Mesenchymal stem cell (in vitro differentiated cells and primary cell): Measurements from ENCODE around the gene EXOSC1. TPM values are rescaled to one million over a fixed set of nuclear protein-coding genes. Genes with fewer than 3 reads are reported as not detected.
A peak's percentile ranks its signal among the peaks of the same experiment; 100 is the strongest.

Experiments
- DNase-seq: peaks from one replicate; pipeline ENCODE4 v3.0.0-alpha.2; 2013
- H2AFZ ChIP-seq: one replicate; pipeline ENCODE4 v1.6.1; 2013; ENCODE audit warnings: low read depth, mild to moderate bottlenecking, control low read depth, inconsistent platforms, low read length, moderate library complexity
- H2AK5ac ChIP-seq: 2 replicates; pipeline ENCODE4 v1.6.1; 2013; ENCODE audit warnings: low read length, moderate library complexity, mild to moderate bottlenecking, inconsistent platforms; ENCODE audit not compliant: severe bottlenecking
- H2BK120ac ChIP-seq: one replicate; pipeline ENCODE4 v1.6.1; 2013; ENCODE audit warnings: low read depth, mild to moderate bottlenecking, inconsistent platforms, low read length, moderate library complexity
- H2BK12ac ChIP-seq, 2 experiments: one replicate each; pipeline ENCODE4 v1.6.1; 2013; ENCODE audit warnings: inconsistent platforms in 2 of 2, low read length in 2 of 2, mild to moderate bottlenecking in 2 of 2, moderate library complexity in 2 of 2, control low read depth in 1 of 2
- H2BK15ac ChIP-seq: one replicate; pipeline ENCODE4 v1.6.1; 2013; ENCODE audit warnings: mild to moderate bottlenecking, low read depth, inconsistent platforms; ENCODE audit not compliant: poor library complexity, severe bottlenecking
- H2BK5ac ChIP-seq: 2 replicates; pipeline ENCODE4 v1.6.1; 2013; ENCODE audit warnings: low read depth, mild to moderate bottlenecking, low read length, control low read depth, inconsistent platforms; ENCODE audit not compliant: poor library complexity, severe bottlenecking
- H3K14ac ChIP-seq, 2 experiments: one replicate each; pipeline ENCODE4 v1.6.1; 2013; ENCODE audit warnings: inconsistent platforms in 2 of 2, low read length in 2 of 2, control low read depth in 1 of 2, mild to moderate bottlenecking in 1 of 2, moderate library complexity in 1 of 2
- H3K18ac ChIP-seq, 2 experiments: one replicate each; pipeline ENCODE4 v1.6.1; 2013; ENCODE audit warnings: inconsistent platforms in 2 of 2, low read length in 2 of 2, control low read depth in 1 of 2, low read depth in 1 of 2, mild to moderate bottlenecking in 1 of 2
- H3K23ac ChIP-seq, 2 experiments: one replicate each; pipeline ENCODE4 v1.6.1; 2013; ENCODE audit warnings: inconsistent platforms in 2 of 2, low read length in 2 of 2, mild to moderate bottlenecking in 2 of 2, moderate library complexity in 2 of 2, control low read depth in 1 of 2
- H3K27ac ChIP-seq: 2 replicates; pipeline ENCODE4 v1.5.1; 2013; ENCODE audit warnings: mild to moderate bottlenecking, moderate library complexity, low read length, control low read depth, inconsistent platforms; ENCODE audit not compliant: poor library complexity, severe bottlenecking
- H3K27me3 ChIP-seq, 2 experiments: 2 replicates each; pipeline versions ENCODE4 v1.6.1 to v1.7.0; 2013; ENCODE audit warnings: low read length in 2 of 2, mild to moderate bottlenecking in 2 of 2, moderate library complexity in 2 of 2, control low read depth in 1 of 2, inconsistent platforms in 1 of 2; ENCODE audit not compliant: control insufficient read depth in 1 of 2, insufficient read depth in 1 of 2
- H3K36me3 ChIP-seq, 2 experiments: 2 replicates each; pipeline versions ENCODE4 v1.6.1 to v1.7.0; 2013; ENCODE audit warnings: low read length in 2 of 2, control low read depth in 1 of 2, inconsistent platforms in 1 of 2, low read depth in 1 of 2, mild to moderate bottlenecking in 1 of 2; ENCODE audit not compliant: insufficient read depth in 2 of 2, control insufficient read depth in 1 of 2
- H3K4ac ChIP-seq, 2 experiments: one replicate each; pipeline ENCODE4 v1.6.1; 2013; ENCODE audit warnings: inconsistent platforms in 2 of 2, low read length in 2 of 2, mild to moderate bottlenecking in 2 of 2, moderate library complexity in 2 of 2, control low read depth in 1 of 2, low read depth in 1 of 2
- H3K4me1 ChIP-seq: 2 replicates; pipeline ENCODE4 v1.6.1; 2013; ENCODE audit warnings: low read depth, low read length, control low read depth; ENCODE audit not compliant: control insufficient read depth, insufficient read depth
- H3K4me2 ChIP-seq: 2 replicates; pipeline ENCODE4 v1.6.1; 2013; ENCODE audit warnings: low read length, mild to moderate bottlenecking, inconsistent platforms; ENCODE audit not compliant: poor library complexity, severe bottlenecking
- H3K4me3 ChIP-seq, 2 experiments: 2 replicates each; pipeline versions ENCODE4 v1.5.1 to v1.7.0; 2013; ENCODE audit warnings: low read length in 2 of 2, mild to moderate bottlenecking in 2 of 2, control low read depth in 1 of 2, low read depth in 1 of 2; ENCODE audit not compliant: insufficient read depth in 1 of 2
- H3K79me1 ChIP-seq: replicated peaks from 2 replicates; pipeline ENCODE4 v1.6.1; 2013; ENCODE audit warnings: mild to moderate bottlenecking, control low read depth, low read length, inconsistent platforms; ENCODE audit not compliant: poor library complexity, severe bottlenecking
- H3K9ac ChIP-seq: 2 replicates; pipeline ENCODE4 v1.7.0; 2013; ENCODE audit warnings: mild to moderate bottlenecking, low read length, moderate library complexity
- H3K9me3 ChIP-seq: 2 replicates; pipeline ENCODE4 v1.7.0; 2013; ENCODE audit warnings: mild to moderate bottlenecking, low read length; ENCODE audit not compliant: control insufficient read depth
- H4K8ac ChIP-seq: one replicate; pipeline ENCODE4 v1.6.1; 2013; ENCODE audit warnings: inconsistent platforms, mild to moderate bottlenecking, low read length, moderate library complexity
- H4K91ac ChIP-seq: one replicate; pipeline ENCODE4 v1.6.1; 2013; ENCODE audit warnings: mild to moderate bottlenecking, low read length, inconsistent platforms
- WGBS: methylation state at CpG from one replicate; pipeline ENCODE4 v1.1.7; 2013; ENCODE audit warnings: mixed read lengths; 5-methylcytosine and 5-hydroxymethylcytosine counted together
- polyA plus RNA-seq, 2 experiments: library from polyadenylated mRNA; stranded (reverse); fragments of 200-250 nt; gene quantifications; one replicate each; pipeline ENCODE4 v1.2.3, GENCODE V29; 2013

EXOSC1 gene
- 60.5 TPM for polyA plus RNA-seq (2013, experiment 1 of 2)
- 56.7 TPM for polyA plus RNA-seq (2013, experiment 2 of 2)

DNA sequence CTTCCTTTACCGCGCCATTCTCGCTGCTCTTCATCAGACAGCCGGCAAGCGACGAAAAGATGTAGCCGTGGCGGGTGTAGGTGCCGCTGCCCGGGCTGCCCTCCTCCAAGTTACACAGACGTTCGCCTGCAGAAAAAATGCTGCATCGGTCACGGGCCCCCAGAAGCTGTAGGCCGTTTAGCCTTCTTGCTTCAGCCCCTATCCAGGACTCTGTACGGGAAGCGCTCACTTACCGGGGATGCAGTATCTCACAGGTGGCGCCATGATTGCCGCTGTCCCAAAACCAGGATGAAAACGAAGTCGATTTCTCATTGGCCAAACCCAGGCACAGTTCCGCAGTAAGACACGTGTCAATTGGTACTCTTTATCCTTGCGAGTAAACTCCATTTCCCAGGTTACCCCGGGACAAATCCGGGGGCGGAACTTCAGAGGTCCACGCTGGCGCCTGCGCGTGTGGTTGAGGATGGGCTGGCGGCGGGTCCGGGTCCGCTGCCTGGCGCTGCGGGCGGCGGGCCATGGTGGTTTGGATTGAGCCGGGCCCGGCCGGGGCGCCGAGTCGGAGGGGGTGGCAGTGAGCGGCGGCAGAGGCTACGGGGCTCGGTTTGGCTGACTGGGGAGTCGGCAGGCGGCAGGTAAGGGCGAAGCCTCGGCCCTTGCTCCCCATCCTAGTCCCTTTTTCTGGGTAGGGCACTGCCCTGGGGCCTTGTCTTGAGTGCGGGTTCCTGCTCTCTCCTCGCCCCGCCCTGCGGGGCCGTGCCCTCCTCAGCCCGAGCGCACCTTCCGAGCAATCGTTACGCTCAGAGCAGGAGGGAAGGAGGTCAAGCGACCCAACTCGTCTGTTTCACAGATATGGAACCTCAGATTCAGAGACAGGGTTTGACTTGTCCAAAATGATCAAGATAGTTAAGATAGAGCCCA is at the start of gene EXOSC1, which contains the start of gene ZDHHC16:
TSS of gene EXOSC1 (minus strand) at position 285 of the 918 bp plus-strand sequence. CDS start at position 264, 21 bp downstream.
TSS of gene ZDHHC16 (plus strand) at position 454 of the 918 bp plus-strand sequence. CDS start 5,501 bp downstream, outside the sequence.
- Histone ChIP-seq H3K9me3 (no peaks in the 10 kb centered on the region), H3K4me2 (peak within 1 kb of the TSS; percentile 69), H3K27me3 (no peaks in the 10 kb centered on the region), H2BK15ac (peak within 1 kb of the TSS; percentile 84), H3K4ac (peak within 1 kb of the TSS in 1 of 2 experiments; percentile 95), H4K91ac (peak within 1 kb of the TSS; percentile 84), H3K27ac (peak within 1 kb of the TSS; percentile 64), H2AFZ (peak within 1 kb of the TSS; percentile 95), H3K4me3 (peak within 1 kb of the TSS; percentile 90 to 96), H2BK120ac (peak within 1 kb of the TSS; percentile 36), H2BK5ac (no peak within 1 kb of the TSS), H3K18ac (peak within 1 kb of the TSS; percentile 86 to 95), H2BK12ac (peak within 1 kb of the TSS in 1 of 2 experiments; percentile 3), H3K79me1 (peaks cover 23% of the 10 kb centered on the region), H4K8ac (peak within 1 kb of the TSS; percentile 77), H3K23ac (peak within 1 kb of the TSS in 1 of 2 experiments; percentile 98), H3K36me3 (peaks cover 14 to 34% of the 10 kb centered on the region in 2 experiments), H3K9ac (peak within 1 kb of the TSS; percentile 91), H3K4me1 (peaks cover 9% of the 10 kb centered on the region), H3K14ac (peak within 1 kb of the TSS in 1 of 2 experiments; percentile 97), H2AK5ac (peak within 1 kb of the TSS; percentile 45)
- DNase-seq: peak; percentile 97
- under 1% methylated on average over 54 of the region's 66 CpGs for WGBS

DNA sequence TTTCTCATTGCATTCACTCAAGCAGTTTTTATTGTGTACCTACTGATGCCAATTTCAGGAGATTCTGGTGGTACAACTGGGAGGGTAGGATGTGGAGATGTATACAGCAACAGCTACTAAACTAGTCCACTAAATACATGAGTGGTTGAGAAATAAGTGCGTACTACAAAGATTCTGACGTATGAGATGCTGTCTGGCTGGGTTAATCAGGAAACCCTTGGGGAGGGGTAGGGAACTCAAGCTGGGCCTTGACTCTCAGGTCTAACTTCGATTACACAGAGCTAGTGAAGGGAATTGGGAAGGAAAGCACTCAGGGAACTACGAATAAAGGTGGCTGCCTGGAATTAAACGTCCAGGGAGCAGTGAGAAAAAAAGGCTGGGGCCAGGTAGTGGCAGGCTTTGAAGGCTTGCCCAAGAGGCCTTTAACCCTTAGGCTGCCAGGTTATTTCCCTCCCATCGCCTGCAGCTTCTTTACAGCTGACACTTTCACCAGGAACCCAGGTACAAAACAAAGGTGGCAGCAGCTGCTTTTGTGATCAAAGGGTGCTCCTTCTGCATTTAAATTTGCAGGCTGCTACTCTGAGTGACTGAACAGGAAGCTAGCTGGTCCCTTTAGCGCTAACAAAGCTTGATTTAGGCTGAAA is 49.2 kb upstream of the EXOSC1 start:
- H3K4ac ChIP-seq: no peak overlapping the region
- no peak overlapping the region for H3K27ac ChIP-seq
- 54% methylated on average over 7 of the region's 7 CpGs for WGBS
- H3K4me2 ChIP-seq: no peak overlapping the region
- H2BK5ac ChIP-seq: no peak overlapping the region
- no peak overlapping the region for H2BK12ac ChIP-seq
- no peak overlapping the region for H2AK5ac ChIP-seq
- H2BK15ac ChIP-seq: no peak overlapping the region
- no peak overlapping the region for H3K14ac ChIP-seq
- no peak overlapping the region for H3K4me3 ChIP-seq
- H3K79me1 ChIP-seq: no peaks in the 10 kb centered on the region
- peaks cover 24% of the 10 kb centered on the region for H3K4me1 ChIP-seq
- no peak overlapping the region for H3K23ac ChIP-seq
- H4K91ac ChIP-seq: no peak overlapping the region
- peak overlapping the region; percentile 55 for H3K9ac ChIP-seq
- no peak overlapping the region for H3K18ac ChIP-seq
- no peak overlapping the region for H2AFZ ChIP-seq
- H4K8ac ChIP-seq: peak overlapping the region; percentile 24
- no peak overlapping the region for H2BK120ac ChIP-seq
- H3K27me3 ChIP-seq: no peaks in the 10 kb centered on the region
- H3K36me3 ChIP-seq: peaks cover 5 to 9% of the 10 kb centered on the region in 2 experiments
- DNase-seq: peak; percentile 59
- no peaks in the 10 kb centered on the region for H3K9me3 ChIP-seq

- Histone ChIP-seq H2AFZ (peak overlapping the region; percentile 14), H4K91ac (no peak overlapping the region), H4K8ac (no peak overlapping the region), H3K4me3 (no peak overlapping the region), H3K79me1 (no peaks in the 10 kb centered on the region), H2BK12ac (no peak overlapping the region), H3K4ac (no peak overlapping the region), H2BK5ac (no peak overlapping the region), H3K4me1 (peaks cover 21% of the 10 kb centered on the region), H2BK15ac (no peak overlapping the region), H3K9me3 (no peaks in the 10 kb centered on the region), H3K36me3 (peaks cover 5 to 9% of the 10 kb centered on the region in 2 experiments), H3K4me2 (no peak overlapping the region), H2AK5ac (no peak overlapping the region), H3K27ac (no peak overlapping the region), H3K18ac (no peak overlapping the region), H3K27me3 (no peaks in the 10 kb centered on the region), H3K23ac (peak overlapping the region in 1 of 2 experiments; percentile 69), H3K14ac (no peak overlapping the region), H2BK120ac (no peak overlapping the region), H3K9ac (peak overlapping the region; percentile 55)
- DNase-seq: no peak
- WGBS: 92% methylated on average over 2 of the region's 2 CpGs
Measured at GRCh38 chr10:97494151-97494550, 48.3 kb upstream of the EXOSC1 start.

DNA sequence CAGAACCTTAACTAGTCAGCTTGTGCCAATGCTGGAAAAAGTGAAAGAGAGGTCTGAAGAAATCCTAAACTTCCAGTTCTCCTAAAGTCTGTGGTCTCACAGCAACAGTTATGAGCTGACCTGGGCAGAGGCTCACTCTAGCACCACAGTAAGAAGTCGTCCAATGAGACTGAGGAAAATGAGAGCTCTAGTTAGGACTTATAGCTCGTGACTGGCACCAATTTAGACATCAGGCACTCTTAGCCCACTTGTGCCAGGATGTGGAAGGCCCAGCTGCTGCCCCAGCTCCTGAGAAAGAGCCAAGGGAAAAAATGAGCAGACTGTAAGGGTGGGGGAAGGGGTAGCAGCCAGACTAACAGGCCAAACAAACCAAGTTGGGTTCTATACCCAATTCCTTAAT is 44.8 kb upstream of the EXOSC1 start:
- Histone ChIP-seq H2BK5ac (no peak overlapping the region), H3K4me3 (no peak overlapping the region), H3K4me1 (peaks cover 17% of the 10 kb centered on the region), H2AK5ac (no peak overlapping the region), H3K9ac (peak overlapping the region; percentile 14), H2AFZ (no peak overlapping the region), H3K14ac (no peak overlapping the region), H3K9me3 (no peaks in the 10 kb centered on the region), H2BK12ac (no peak overlapping the region), H3K27ac (no peak overlapping the region), H2BK120ac (no peak overlapping the region), H4K8ac (no peak overlapping the region), H4K91ac (no peak overlapping the region), H3K4ac (no peak overlapping the region), H2BK15ac (no peak overlapping the region), H3K23ac (no peak overlapping the region), H3K27me3 (no peaks in the 10 kb centered on the region), H3K79me1 (no peaks in the 10 kb centered on the region), H3K36me3 (peaks cover 5 to 10% of the 10 kb centered on the region in 2 experiments), H3K18ac (no peak overlapping the region), H3K4me2 (no peak overlapping the region)
- WGBS: 88% methylated on average over 2 of the region's 2 CpGs
- DNase-seq: no peak
